HAP-1 (cell line): ENCODE measurements around the gene UTP25.
"Not testable (repeated sequence)": the region's sequence is repeated elsewhere in the genome, so short reads cannot be mapped to it uniquely, and the experiment has no call there.

Source experiments
- DNase-seq, 2 experiments: peaks; one replicate each; pipeline ENCODE4 v3.0.0-alpha.2; 2016 to 2020; ENCODE audit warnings: low spot score in 2 of 2
- H3K27me3 ChIP-seq: fragments of 250-450 bp; sonication (Bioruptor Pico); 2 replicates; pipeline ENCODE4 v1.5.1; 2020; ENCODE audit warnings: low read depth, mild to moderate bottlenecking, moderate library complexity
- H3K36me3 ChIP-seq: fragments of 250-450 bp; sonication (Bioruptor Pico); replicated peaks from 2 replicates; pipeline ENCODE4 v1.5.1; 2020; ENCODE audit warnings: mild to moderate bottlenecking
- H3K4me1 ChIP-seq: fragments of 250-450 bp; sonication (Bioruptor Pico); 2 replicates; pipeline ENCODE4 v1.5.1; 2020; ENCODE audit warnings: mild to moderate bottlenecking
- H3K4me3 ChIP-seq: fragments of 250-450 bp; sonication (Bioruptor Pico); 2 replicates; pipeline ENCODE4 v1.5.1; 2020; ENCODE audit warnings: mild to moderate bottlenecking, moderate library complexity
- H3K9me3 ChIP-seq: fragments of 250-450 bp; sonication (Bioruptor Pico); 2 replicates; pipeline ENCODE4 v1.5.1; 2020; ENCODE audit warnings: mild to moderate bottlenecking, moderate library complexity
- in situ Hi-C: fragments of 300-500 bp; cut with MboI; formaldehyde crosslinking; loops from 3 replicates; pipeline ENCODE4 v1.14.3; 2020; ENCODE audit warnings: low sequenced_read_pairs, inconsistent platforms, mixed read lengths

The UTP25 gene

DNA sequence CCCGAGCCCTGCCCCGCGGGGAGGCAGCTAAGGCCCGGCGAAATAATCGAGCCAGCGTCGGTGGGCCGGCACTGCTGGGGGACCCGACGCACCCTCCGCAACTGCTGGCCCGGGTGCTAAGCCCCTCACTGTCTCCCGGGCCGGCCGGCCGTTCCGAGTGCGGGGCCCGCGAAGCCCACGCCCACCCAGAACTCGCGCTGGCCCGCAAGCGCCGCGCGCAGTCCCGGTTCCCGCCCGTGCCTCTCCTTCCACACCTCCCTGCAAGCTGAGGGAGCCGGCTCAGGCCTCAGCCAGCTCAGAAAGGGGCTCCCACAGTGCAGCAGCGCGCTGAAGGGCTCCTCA lies 61.3 kb downstream of the UTP25 start:
- H3K9me3 ChIP-seq, result no peaks in the 10 kb centered on the region

DNA sequence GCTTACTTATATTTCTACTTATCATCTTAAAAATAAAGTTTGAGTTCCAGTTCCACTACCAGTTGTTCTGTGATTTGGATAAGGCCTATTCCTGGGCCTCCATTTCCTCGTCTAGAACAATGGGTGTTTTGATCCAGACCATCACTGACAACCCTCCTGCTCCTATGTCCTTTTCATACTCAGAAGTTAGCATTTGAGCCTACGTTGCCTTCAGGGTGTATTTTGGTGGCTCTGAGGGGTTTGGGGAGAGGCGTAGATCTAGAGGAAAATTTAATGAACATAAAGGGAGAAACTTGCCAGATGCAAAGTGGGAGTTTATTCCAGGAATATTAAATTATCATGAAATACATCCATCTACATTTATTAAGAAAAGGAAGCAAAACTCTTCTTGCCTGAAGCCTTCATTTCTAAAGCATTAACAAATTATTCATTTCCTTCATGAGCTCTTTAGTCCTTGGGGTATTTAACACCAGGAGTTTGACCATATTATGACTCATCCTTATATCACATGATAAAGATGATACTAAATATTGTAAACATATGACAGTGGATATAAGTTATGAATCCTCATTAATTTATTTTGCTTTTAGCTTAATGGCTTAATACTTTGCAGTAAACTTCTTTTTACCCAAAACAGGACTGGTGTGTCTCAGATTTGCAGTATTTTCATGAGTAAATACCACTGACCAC lies 63.0 kb downstream of the UTP25 start:
- no peak for DNase-seq
- Histone ChIP-seq H3K4me3 (no peak overlapping the region), H3K36me3 (no peaks in the 10 kb centered on the region), H3K27me3 (no peaks in the 10 kb centered on the region), H3K4me1 (peaks cover 1% of the 10 kb centered on the region; the same call in 1 of the 2 replicates), H3K9me3 (no peaks in the 10 kb centered on the region)
- in situ Hi-C loops, result no loop called here

More for the DNA sequence above, 61.3 kb downstream of the UTP25 start:
- Histone ChIP-seq H3K4me3 (no peak overlapping the region), H3K27me3 (no peaks in the 10 kb centered on the region), H3K36me3 (no peaks in the 10 kb centered on the region), H3K4me1 (peaks cover 6% of the 10 kb centered on the region)
- no peak for DNase-seq
- in situ Hi-C loops, result no loop called here

DNA sequence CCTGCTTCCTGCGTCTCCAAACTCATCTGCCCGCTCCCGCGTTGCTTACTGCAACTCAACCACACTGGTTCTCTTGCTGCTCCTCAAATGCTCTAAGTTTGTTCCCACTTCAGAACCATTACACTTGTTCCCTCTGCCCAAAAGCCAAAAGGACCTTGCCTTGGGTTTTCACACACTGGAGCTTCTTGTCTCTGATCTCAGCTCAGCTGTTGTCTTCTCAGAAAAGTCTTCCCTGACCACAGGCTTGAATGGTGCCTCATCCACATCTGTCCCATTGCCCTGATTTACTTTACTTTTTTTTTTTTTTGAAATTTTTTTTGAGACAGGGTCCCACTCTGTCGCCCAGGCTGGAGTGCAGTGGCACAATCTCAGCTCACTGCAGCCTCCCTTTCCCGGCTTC lies 66.0 kb downstream of the UTP25 start:
- Histone ChIP-seq H3K4me3 (no peak overlapping the region), H3K27me3 (no peaks in the 10 kb centered on the region), H3K36me3 (no peaks in the 10 kb centered on the region), H3K4me1 (no peaks in the 10 kb centered on the region), H3K9me3 (no peaks in the 10 kb centered on the region)
- in situ Hi-C loops, result no loop called here
- DNase-seq, result no peak

DNA sequence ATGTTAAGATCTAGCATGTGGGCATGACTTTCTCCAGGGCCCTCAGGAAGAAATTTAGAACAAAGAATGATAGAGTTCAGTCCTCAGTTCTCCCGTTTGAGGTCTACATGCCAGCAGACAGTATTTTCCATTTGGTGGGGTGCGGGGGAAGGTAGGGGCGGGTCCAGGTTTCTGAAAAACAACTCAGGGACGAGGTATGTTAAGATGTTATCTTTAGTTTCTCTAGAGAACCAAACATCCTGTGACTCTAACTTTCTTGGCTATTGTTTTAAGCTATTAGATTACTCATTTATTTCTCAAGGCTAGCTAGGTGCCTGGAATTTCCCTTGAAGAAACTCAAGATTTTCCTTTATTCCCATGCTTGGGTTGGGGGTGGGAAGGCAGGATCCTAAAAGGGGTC lies 67.9 kb downstream of the UTP25 start:
- H3K4me3 ChIP-seq, result no peak overlapping the region
- H3K36me3 ChIP-seq, result no peaks in the 10 kb centered on the region
- H3K27me3 ChIP-seq, result no peaks in the 10 kb centered on the region
- H3K9me3 ChIP-seq, result no peaks in the 10 kb centered on the region
- no peaks in the 10 kb centered on the region for H3K4me1 ChIP-seq
- in situ Hi-C loops, result no loop called here
- no peak for DNase-seq

DNA sequence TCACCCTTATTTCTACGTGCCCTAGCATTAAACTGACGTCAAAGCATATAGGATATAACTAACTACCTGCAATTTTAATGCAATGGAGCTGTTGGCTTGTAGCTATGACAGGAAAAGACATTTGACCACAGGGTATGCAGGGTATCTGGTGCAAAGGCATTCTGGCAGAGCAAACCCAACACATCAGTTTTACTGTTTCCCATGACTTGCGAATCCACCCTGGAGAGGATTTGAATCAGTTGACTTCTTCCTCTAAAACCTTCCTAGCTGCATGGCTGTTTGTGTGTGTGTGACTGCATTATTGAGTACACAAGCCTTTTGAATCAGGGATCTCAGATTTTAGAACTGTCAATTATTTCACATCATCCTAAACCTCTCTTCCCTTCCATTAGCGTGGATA lies 68.6 kb downstream of the UTP25 start:
- no peaks in the 10 kb centered on the region for H3K36me3 ChIP-seq
- no peak overlapping the region for H3K4me3 ChIP-seq
- in situ Hi-C loops, result no loop called here
- no peak for DNase-seq
- H3K4me1 ChIP-seq, result no peaks in the 10 kb centered on the region
- H3K27me3 ChIP-seq, result no peaks in the 10 kb centered on the region
- no peaks in the 10 kb centered on the region for H3K9me3 ChIP-seq

DNA sequence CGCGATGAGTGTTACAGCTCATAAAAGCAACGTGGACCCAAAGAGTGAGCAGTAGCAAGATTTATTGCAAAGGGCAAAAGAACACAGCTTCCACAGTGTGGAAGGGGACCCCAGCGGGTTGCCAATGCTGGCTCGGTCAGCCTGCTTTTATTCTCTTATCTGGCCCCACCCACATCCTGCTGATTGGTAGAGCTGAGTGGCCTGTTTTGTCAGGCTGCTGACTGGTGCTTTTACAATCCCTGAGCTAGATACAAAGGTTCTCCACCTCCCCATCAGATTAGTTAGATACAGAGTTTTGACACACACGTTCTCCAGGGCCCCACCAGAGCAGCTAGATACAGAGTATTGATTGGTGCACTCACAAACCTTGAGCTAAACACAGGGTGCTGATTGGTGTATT lies 70.5 kb downstream of the UTP25 start:
- H3K4me1 ChIP-seq, H3K36me3 ChIP-seq, H3K4me3 ChIP-seq, H3K9me3 ChIP-seq, in situ Hi-C loops, H3K27me3 ChIP-seq, DNase-seq: not testable (repeated sequence)

DNA sequence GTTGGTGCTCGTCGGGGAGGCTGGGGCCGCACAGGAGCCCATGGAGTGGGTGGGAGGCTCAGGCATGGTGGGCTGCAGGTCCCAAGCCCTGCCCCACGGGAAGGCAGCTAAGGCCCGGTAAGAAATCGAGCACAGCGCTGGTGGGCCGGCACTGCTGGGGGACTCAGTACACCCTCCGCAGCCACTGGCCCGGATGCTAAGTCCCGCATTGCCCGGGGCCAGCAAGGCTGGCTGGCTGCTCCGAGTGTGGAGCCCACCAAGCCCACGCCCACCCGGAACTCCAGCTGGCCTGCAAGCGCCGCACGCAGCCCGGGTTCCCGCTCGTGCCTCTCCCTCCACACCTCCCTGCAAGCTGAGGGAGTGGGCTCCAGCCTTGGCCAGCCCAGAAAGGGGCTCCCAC lies 71.1 kb downstream of the UTP25 start:
- H3K36me3 ChIP-seq, H3K9me3 ChIP-seq, H3K4me1 ChIP-seq, DNase-seq, H3K27me3 ChIP-seq, in situ Hi-C loops, H3K4me3 ChIP-seq: not testable (repeated sequence)

DNA sequence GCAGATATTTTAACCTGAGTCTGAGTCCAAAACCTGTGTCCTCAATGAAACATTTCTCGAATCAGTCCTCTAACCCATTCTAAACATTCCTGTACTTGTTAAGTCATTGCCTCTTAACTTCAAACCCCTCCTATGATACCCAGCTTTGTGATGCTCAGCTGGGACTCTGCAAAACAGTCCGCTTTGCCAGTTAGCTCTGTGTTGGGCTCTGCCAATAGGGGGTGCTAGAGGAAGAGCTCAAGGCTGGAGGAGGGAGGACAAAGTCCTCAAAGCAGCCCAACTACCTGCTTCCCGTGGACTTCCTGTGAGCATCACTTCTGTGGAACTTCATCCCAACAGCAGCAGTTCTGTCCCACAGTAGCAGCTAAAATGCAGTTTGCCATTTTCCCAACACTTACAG lies 72.2 kb downstream of the UTP25 start:
- DNase-seq, result peak in 1 of 2 experiments; percentile 50
- in situ Hi-C loops, result no loop called here
- Histone ChIP-seq H3K4me1 (no peaks in the 10 kb centered on the region), H3K36me3 (no peaks in the 10 kb centered on the region), H3K9me3 (no peaks in the 10 kb centered on the region), H3K4me3 (no peak overlapping the region), H3K27me3 (peaks cover 3% of the 10 kb centered on the region; the same call in 1 of the 2 replicates)

DNA sequence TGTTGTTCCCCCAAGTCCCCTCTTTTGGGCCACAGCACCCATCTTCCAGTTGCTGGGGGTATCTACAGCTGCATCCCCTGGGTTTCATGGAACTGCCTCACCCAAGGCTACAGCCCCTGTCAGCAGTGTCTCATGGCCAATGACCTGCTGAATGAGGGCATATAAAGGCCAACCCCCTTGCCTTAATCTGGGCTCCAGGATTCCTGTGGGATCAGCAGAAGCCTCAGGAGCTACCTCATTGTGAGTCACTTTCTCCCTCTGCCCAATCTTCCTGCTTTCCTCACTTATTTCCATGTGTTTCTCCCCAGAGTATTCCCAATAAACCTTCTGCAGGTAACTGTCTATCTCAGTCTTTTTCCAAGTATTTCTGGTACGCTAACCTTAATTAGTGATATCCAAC lies 73.0 kb downstream of the UTP25 start:
- in situ Hi-C loops, result no loop called here
- no peak overlapping the region for H3K4me3 ChIP-seq
- peaks cover 3% of the 10 kb centered on the region; the same call in 1 of the 2 replicates for H3K27me3 ChIP-seq
- no peaks in the 10 kb centered on the region for H3K9me3 ChIP-seq
- no peak for DNase-seq
- no peaks in the 10 kb centered on the region for H3K36me3 ChIP-seq
- no peaks in the 10 kb centered on the region for H3K4me1 ChIP-seq

DNA sequence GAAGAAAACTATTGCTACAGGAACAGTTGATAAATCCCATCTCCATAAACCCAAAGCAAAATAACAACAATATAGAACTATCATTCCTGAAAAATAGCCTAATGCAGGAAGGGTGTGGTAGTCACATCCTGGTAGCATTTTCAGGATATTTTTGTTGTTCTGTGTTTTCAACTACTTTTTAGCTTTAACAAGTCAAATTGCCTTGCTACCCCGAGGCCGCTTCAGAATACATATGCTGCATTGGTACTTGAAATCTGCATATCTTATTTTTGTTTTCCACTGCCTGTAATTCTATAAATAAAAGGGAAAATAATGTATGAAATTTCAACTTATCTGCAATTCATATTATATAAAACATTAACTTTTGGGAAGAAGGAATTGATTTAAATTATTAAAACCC lies 73.4 kb downstream of the UTP25 start:
- H3K9me3 ChIP-seq, result no peaks in the 10 kb centered on the region
- peaks cover 3% of the 10 kb centered on the region; the same call in 1 of the 2 replicates for H3K27me3 ChIP-seq
- in situ Hi-C loops, result no loop called here
- no peak for DNase-seq
- H3K4me1 ChIP-seq, result no peaks in the 10 kb centered on the region
- H3K4me3 ChIP-seq, result no peak overlapping the region
- H3K36me3 ChIP-seq, result no peaks in the 10 kb centered on the region

DNA sequence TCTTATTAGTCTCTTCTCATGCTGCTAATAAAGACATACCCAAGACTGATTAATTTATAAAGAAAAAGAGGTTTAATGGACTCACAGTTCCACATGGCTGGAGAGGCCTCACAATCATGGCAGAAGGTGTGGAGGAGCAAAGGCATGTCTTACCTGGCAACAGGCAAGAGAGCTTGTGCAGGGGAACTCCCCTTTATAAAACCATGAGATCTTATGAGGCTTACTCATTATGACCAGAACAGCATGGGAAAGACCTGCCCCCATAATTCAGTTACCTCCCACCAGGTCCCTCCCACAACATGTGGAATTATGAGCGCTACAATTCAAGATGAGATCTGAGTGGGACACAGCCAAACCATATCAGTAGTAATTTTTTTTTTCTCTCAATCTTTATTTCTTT lies 77.0 kb downstream of the UTP25 start:
- H3K4me3 ChIP-seq, H3K27me3 ChIP-seq, H3K36me3 ChIP-seq, H3K9me3 ChIP-seq, DNase-seq, in situ Hi-C loops, H3K4me1 ChIP-seq: not testable (repeated sequence)
